Left lung (tissue), 10 donors: Measurements from ENCODE around the gene WFDC1. TPM values are rescaled to one million over a fixed set of nuclear protein-coding genes. Genes with fewer than 3 reads are reported as not detected.

Experiments
- ATAC-seq: fragments of 200-7000 bp; cut with Tn5 transposase; one replicate; pipeline ENCODE4 v1.9.1; 2020; ENCODE audit warnings: moderate library complexity
- DNase-seq, 4 donors: peaks; one replicate each; pipeline ENCODE4 v3.0.0-alpha.2; 2013 to 2020
- H3K27ac ChIP-seq, 2 donors: fragments of 200-600 bp; sonication (generic) in 1 of 2; one replicate each; pipeline versions ENCODE4 v1.5.0 to v1.8.0; 2020 to 2021
- H3K27me3 ChIP-seq, 2 donors: fragments of 200-600 bp; sonication (generic) in 1 of 2; one replicate each; pipeline versions ENCODE4 v1.5.0 to v1.8.0; 2020 to 2021
- H3K36me3 ChIP-seq, 2 donors: fragments of 200-600 bp; sonication (generic) in 1 of 2; one replicate each; pipeline versions ENCODE4 v1.5.0 to v1.8.0; 2020 to 2021
- H3K4me1 ChIP-seq, 2 donors: fragments of 200-600 bp; one replicate each; pipeline ENCODE4 v1.8.0; 2021
- H3K4me3 ChIP-seq, 2 donors: fragments of 200-600 bp; sonication (generic) in 1 of 2; one replicate each; pipeline versions ENCODE4 v1.5.0 to v1.8.0; 2020 to 2021; ENCODE audit warnings: mild to moderate bottlenecking in 1 of 2
- H3K9me3 ChIP-seq, 2 donors: fragments of 200-600 bp; sonication (generic) in 1 of 2; one replicate each; pipeline versions ENCODE4 v1.5.0 to v1.8.0; 2020 to 2021
- CTCF ChIP-seq, 2 donors: fragments of 200-600 bp; sonication (generic) in 1 of 2; IDR thresholded peaks; one replicate each; pipeline versions ENCODE4 v1.5.0 to v1.8.0; 2021; ENCODE audit warnings: antibody characterized with exemption in 2 of 2
- intact Hi-C, 2 donors: fragments of 100-400 bp; cut with DNase I; formaldehyde crosslinking; loops; one replicate each; pipeline versions ENCODE4 v1.11.2 to v1.14.2; 2022
- polyA plus RNA-seq, 6 donors: library from polyadenylated mRNA; unstranded; fragments of 120-200 nt; gene quantifications; one replicate each; pipeline ENCODE4 v1.2.1, GENCODE V29; 2013; ENCODE audit not compliant: insufficient read length in 6 of 6
- total RNA-seq, 2 donors: library from RNA; stranded (reverse); fragmentation: NEBNext Ultra II Directional; extraction: Animal tissue kit (Norgen Biotek cat#: 25700); gene quantifications; one replicate each; pipeline ENCODE4 v1.2.1, GENCODE V29; 2021
- donor health status: DM: no; HTN: yes; CAD: no.
- donor health status: DM: no; HTN: no; CAD: no.

Gene WFDC1
- total and polyA plus RNA-seq, 8 donors = 4.5 to 21.6 (median 6.9) TPM

GRCh38 chr16:84362471-84362941, 67.8 kb downstream of the WFDC1 start:
- Histone ChIP-seq H3K36me3 (no peaks in the 10 kb centered on the region), H3K4me3 (no peak overlapping the region), H3K4me1 (peaks cover 0 to 4% of the 10 kb centered on the region in 2 donors), H3K9me3 (no peaks in the 10 kb centered on the region), H3K27ac (no peak overlapping the region), H3K27me3 (peaks cover under 1 to 16% of the 10 kb centered on the region in 2 donors)
- ATAC-seq (no peak), DNase-seq (no peak)
- intact Hi-C loops = no loop called here
- TF ChIP-seq CTCF (IDR thresholded peaks at IDR 0.05) = no peak

DNA sequence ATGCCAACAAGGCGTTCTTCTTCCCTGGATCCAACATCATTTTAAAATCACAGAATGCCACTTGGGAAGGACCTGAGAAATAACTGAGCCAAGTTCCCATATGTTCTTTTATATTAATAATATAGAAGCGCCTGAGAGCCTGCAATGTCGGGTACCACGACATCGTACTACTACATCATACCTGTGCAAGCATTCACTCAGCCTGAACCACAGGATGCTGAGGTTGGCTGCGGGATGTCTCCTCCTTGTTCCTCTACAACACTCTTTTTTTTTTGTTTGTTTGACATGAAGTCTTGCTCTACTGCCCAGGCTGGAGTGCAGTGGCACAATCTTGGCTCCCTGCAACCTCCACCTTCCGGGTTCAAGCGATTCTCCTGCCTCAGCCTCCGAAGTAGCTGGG, 71.5 kb downstream of the WFDC1 start:
- Histone ChIP-seq H3K9me3 (no peaks in the 10 kb centered on the region), H3K27me3 (peaks cover 20 to 48% of the 10 kb centered on the region in 2 donors), H3K27ac (no peak overlapping the region), H3K4me3 (no peak overlapping the region), H3K36me3 (no peaks in the 10 kb centered on the region), H3K4me1 (peaks cover 6 to 21% of the 10 kb centered on the region in 2 donors)
- TF ChIP-seq CTCF (IDR thresholded peaks at IDR 0.05) = no peak
- ATAC-seq = no peak
- intact Hi-C loops = no loop called here
- DNase-seq = no peak

- H3K27me3 ChIP-seq = peaks cover 20 to 48% of the 10 kb centered on the region in 2 donors
Observed at GRCh38 chr16:84367297-84367680, 72.6 kb downstream of the WFDC1 start.

GRCh38 chr16:84367750-84368307, 73.2 kb downstream of the WFDC1 start:
- intact Hi-C loops = no loop called here
- ATAC-seq (peak; percentile 73), DNase-seq (peak in 2 of 4 donors; percentile 53 to 83)
- Histone ChIP-seq H3K4me3 (peak overlapping the region; percentile 32 to 45), H3K27ac (peak overlapping the region; percentile 53 to 64), H3K36me3 (no peaks in the 10 kb centered on the region), H3K9me3 (no peaks in the 10 kb centered on the region), H3K27me3 (peaks cover 20 to 48% of the 10 kb centered on the region in 2 donors), H3K4me1 (peaks cover 6 to 21% of the 10 kb centered on the region in 2 donors)
- TF ChIP-seq CTCF (IDR thresholded peaks at IDR 0.05) = no peak

More at GRCh38 chr16:84367297-84367680, 72.6 kb downstream of the WFDC1 start:
- H3K36me3 ChIP-seq = no peaks in the 10 kb centered on the region
- peaks cover 6 to 21% of the 10 kb centered on the region in 2 donors for H3K4me1 ChIP-seq
- peak in 2 of 4 donors; percentile 54 to 82 for DNase-seq
- H3K9me3 ChIP-seq = no peaks in the 10 kb centered on the region
- H3K27ac ChIP-seq = no peak overlapping the region
- TF ChIP-seq CTCF (IDR thresholded peaks at IDR 0.05) = no peak
- intact Hi-C loops = no loop called here
- no peak overlapping the region for H3K4me3 ChIP-seq
- ATAC-seq = peak; percentile 29

- H3K4me3 ChIP-seq = peak within 1 kb of the TSS; percentile 32 to 45
- peaks cover 6 to 26% of the 10 kb centered on the region in 2 donors for H3K4me1 ChIP-seq
- peaks cover 20 to 48% of the 10 kb centered on the region in 2 donors for H3K27me3 ChIP-seq
- intact Hi-C loops = no loop called here
- peak within 1 kb of the TSS; percentile 53 to 64 for H3K27ac ChIP-seq
- peak in 3 of 4 donors; percentile 72 to 93 (median 72) for DNase-seq
- no peaks in the 10 kb centered on the region for H3K9me3 ChIP-seq
- no peaks in the 10 kb centered on the region for H3K36me3 ChIP-seq
- TF ChIP-seq CTCF (IDR thresholded peaks at IDR 0.05) = no peak
- peak; percentile 96 for ATAC-seq
Observed at GRCh38 chr16:84368308-84368996, 73.8 kb downstream of the WFDC1 start, which contains the start of gene ATP2C2. TSS of gene ATP2C2 (plus strand) at chr16:84368538. CDS start at chr16:84368616, 78 bp downstream.
